ENCODE data around the gene EFHC2.

Gene EFHC2

DNA sequence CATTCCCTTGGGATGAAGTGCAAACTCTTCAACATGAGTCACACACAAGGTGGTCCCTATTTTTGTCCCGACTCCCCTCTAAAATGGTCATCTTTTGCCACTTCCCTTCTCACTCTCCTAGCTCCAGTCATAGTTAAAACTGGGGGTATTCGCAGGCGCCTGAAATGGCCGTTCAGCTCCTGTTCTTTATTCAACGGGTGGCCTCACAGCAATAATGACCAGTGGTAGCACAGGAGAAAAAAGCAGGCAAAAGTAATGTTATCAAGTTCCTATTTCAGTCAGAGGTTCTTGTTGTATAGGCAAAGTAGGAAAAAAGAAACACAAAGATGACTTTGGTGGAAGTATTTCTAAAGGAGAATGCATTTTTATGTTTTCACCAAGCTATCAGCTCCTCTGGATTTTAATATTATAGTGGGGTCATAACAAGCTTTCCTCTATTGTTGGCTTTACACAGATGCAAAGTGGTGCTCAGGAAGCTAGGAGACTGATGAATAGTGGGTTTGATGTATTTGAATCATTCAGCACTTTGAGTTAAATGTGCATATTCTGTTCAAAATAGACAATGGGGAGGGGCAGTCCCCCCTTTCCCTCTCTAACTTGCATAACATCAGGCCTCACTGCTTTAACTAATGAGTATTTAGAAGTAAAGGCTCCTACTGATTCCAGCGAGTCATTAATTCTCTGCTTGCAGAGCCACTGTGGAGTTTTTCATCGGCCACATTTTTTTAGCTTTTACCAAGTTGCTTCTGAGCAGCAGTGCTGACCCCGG lies 199.1 kb downstream of the EFHC2 start:
- ATAC-seq = no peak
- TF ChIP-seq PATZ1 (CRISPR knock-in tag; IDR thresholded peaks at IDR 0.05; ENCODE audit: borderline replicate concordance) (no peak), PPARA (CRISPR knock-in tag; IDR thresholded peaks at IDR 0.05; ENCODE audit: borderline replicate concordance) (no peak), ZC3H10 (CRISPR knock-in tag; IDR thresholded peaks at IDR 0.05) (no peak), ZFP3 (CRISPR knock-in tag; IDR thresholded peaks at IDR 0.05) (no peak), SNAI2 (CRISPR knock-in tag; IDR thresholded peaks at IDR 0.05) (no peak), ZNF8 (CRISPR knock-in tag; IDR thresholded peaks at IDR 0.05) (no peak), ISL1 (CRISPR knock-in tag; IDR thresholded peaks at IDR 0.05) (no peak), ZNF70 (CRISPR knock-in tag; IDR thresholded peaks at IDR 0.05) (no peak), TCF4 (CRISPR knock-in tag; IDR thresholded peaks at IDR 0.05; ENCODE audit: borderline replicate concordance) (no peak), RARB (CRISPR knock-in tag; IDR thresholded peaks at IDR 0.05) (no peak), ZFP30 (CRISPR knock-in tag; IDR thresholded peaks at IDR 0.05) (no peak), GLIS3 (CRISPR knock-in tag; IDR thresholded peaks at IDR 0.05) (no peak), ESRRG (CRISPR knock-in tag; IDR thresholded peaks at IDR 0.05) (no peak)
- TF ChIP-seq, protein P1, sequence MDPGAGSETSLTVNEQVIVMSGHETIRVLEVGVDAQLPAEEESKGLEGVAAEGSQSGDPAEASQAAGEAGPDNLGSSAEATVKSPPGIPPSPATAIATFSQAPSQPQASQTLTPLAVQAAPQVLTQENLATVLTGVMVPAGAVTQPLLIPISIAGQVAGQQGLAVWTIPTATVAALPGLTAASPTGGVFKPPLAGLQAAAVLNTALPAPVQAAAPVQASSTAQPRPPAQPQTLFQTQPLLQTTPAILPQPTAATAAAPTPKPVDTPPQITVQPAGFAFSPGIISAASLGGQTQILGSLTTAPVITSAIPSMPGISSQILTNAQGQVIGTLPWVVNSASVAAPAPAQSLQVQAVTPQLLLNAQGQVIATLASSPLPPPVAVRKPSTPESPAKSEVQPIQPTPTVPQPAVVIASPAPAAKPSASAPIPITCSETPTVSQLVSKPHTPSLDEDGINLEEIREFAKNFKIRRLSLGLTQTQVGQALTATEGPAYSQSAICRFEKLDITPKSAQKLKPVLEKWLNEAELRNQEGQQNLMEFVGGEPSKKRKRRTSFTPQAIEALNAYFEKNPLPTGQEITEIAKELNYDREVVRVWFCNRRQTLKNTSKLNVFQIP (CRISPR knock-in tag; IDR thresholded peaks at IDR 0.05; ENCODE audit: borderline replicate concordance, low read depth) = no peak
- TF ChIP-seq, protein P2, sequence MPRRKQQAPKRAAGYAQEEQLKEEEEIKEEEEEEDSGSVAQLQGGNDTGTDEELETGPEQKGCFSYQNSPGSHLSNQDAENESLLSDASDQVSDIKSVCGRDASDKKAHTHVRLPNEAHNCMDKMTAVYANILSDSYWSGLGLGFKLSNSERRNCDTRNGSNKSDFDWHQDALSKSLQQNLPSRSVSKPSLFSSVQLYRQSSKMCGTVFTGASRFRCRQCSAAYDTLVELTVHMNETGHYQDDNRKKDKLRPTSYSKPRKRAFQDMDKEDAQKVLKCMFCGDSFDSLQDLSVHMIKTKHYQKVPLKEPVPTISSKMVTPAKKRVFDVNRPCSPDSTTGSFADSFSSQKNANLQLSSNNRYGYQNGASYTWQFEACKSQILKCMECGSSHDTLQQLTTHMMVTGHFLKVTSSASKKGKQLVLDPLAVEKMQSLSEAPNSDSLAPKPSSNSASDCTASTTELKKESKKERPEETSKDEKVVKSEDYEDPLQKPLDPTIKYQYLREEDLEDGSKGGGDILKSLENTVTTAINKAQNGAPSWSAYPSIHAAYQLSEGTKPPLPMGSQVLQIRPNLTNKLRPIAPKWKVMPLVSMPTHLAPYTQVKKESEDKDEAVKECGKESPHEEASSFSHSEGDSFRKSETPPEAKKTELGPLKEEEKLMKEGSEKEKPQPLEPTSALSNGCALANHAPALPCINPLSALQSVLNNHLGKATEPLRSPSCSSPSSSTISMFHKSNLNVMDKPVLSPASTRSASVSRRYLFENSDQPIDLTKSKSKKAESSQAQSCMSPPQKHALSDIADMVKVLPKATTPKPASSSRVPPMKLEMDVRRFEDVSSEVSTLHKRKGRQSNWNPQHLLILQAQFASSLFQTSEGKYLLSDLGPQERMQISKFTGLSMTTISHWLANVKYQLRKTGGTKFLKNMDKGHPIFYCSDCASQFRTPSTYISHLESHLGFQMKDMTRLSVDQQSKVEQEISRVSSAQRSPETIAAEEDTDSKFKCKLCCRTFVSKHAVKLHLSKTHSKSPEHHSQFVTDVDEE (CRISPR knock-in tag; IDR thresholded peaks at IDR 0.05) = no peak

DNA sequence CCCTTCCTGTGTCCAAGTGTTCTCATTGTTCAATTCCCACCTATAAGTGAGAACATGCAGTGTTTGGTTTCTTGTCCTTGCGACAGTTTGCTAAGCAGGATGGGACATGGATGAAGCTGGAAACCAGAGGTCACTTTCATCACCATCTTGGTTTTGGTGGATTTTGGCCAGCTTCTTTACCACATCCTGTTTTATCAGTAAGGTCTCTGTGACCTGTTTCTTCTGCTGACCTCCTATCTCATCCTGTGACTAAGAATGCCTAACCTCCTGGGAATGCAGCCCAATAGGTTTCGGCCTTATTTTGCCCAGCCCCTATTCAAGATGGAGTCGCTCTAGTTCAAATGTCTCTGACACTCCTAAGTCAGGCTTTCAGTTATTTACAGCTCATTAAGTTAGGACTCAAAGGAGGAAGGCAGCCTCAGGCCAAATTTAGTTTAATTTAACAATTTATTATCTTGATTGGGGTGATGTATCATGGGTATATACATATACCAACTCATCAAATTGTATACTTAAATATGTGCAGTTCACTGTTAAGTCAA lies 200.3 kb downstream of the EFHC2 start:
- no peak for TF ChIP-seq SNAI2 (CRISPR knock-in tag; IDR thresholded peaks at IDR 0.05)
- TF ChIP-seq, protein P3, sequence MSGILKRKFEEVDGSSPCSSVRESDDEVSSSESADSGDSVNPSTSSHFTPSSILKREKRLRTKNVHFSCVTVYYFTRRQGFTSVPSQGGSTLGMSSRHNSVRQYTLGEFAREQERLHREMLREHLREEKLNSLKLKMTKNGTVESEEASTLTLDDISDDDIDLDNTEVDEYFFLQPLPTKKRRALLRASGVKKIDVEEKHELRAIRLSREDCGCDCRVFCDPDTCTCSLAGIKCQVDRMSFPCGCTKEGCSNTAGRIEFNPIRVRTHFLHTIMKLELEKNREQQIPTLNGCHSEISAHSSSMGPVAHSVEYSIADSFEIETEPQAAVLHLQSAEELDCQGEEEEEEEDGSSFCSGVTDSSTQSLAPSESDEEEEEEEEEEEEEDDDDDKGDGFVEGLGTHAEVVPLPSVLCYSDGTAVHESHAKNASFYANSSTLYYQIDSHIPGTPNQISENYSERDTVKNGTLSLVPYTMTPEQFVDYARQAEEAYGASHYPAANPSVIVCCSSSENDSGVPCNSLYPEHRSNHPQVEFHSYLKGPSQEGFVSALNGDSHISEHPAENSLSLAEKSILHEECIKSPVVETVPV (CRISPR knock-in tag; IDR thresholded peaks at IDR 0.05) = no peak
- no peak for ATAC-seq

DNA sequence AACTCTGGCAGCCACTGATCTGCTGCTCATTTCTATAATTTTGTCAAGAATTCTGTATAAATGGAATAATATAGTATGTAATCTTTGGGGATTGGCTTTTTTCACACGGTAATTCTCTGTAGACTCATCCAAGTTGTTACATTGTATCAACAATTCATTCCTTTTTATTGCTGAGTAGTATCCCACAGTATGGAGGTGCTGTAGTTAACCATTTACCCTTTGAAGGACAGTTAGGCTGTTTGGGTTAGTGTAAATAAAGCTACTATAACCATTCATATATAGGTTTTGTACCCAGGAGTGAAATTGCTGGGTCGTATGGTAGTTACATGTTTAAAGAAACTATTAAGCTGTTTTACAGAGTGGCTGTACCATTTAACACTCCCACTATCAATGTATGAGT lies 213.3 kb downstream of the EFHC2 start:
- no peak for ATAC-seq
- TF ChIP-seq ZC3H10 (CRISPR knock-in tag; IDR thresholded peaks at IDR 0.05) = no peak
- no peak for TF ChIP-seq PPARA (CRISPR knock-in tag; IDR thresholded peaks at IDR 0.05; ENCODE audit: borderline replicate concordance)
- no peak for TF ChIP-seq ZNF565 (CRISPR knock-in tag; conservative IDR thresholded peaks at IDR 0.05; ENCODE audit: low read depth)
- TF ChIP-seq ZFP30 (CRISPR knock-in tag; IDR thresholded peaks at IDR 0.05) = no peak
- no peak for TF ChIP-seq RARB (CRISPR knock-in tag; IDR thresholded peaks at IDR 0.05)
- no peak for TF ChIP-seq ESRRG (CRISPR knock-in tag; IDR thresholded peaks at IDR 0.05)
- no peak for TF ChIP-seq BACH2 (CRISPR knock-in tag; IDR thresholded peaks at IDR 0.05; ENCODE audit: borderline replicate concordance)
- TF ChIP-seq ARNTL (CRISPR knock-in tag; IDR thresholded peaks at IDR 0.05; ENCODE audit: borderline replicate concordance, low read depth) = no peak
- no peak for TF ChIP-seq ISL1 (CRISPR knock-in tag; IDR thresholded peaks at IDR 0.05)
- TF ChIP-seq ZFP3 (CRISPR knock-in tag; IDR thresholded peaks at IDR 0.05) = no peak
- no peak for TF ChIP-seq CSDC2 (CRISPR knock-in tag; IDR thresholded peaks at IDR 0.05)

DNA sequence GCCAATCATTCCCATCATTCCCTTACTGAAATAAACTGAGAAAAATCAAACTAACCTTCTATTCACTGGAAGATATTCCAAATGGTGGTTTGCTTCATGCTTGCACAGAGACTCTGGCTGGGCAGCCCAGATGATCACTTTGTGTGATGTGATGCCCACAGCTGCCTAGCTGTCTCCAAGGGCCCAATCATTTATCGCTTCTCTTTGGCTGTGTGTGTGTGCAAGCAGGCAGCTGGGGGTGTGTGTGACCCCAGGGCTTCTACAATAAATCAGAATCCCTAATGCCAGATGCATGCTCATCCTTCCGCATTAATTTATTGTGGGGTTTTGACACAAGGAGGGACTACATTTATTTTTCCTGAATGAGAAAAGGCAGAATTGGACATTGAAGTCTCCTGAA lies 230.1 kb downstream of the EFHC2 start:
- no peak for ATAC-seq
- TF ChIP-seq SNAI2 (CRISPR knock-in tag; IDR thresholded peaks at IDR 0.05) = no peak
- TF ChIP-seq CSDC2 (CRISPR knock-in tag; IDR thresholded peaks at IDR 0.05) = no peak
- TF ChIP-seq, protein P2 (CRISPR knock-in tag; IDR thresholded peaks at IDR 0.05) = no peak
